ENCODE data around the gene MLIP.

GRCh38 chr6:54308289-54308985 is 197.2 kb downstream of the MLIP start, which contains the start of gene TINAG:
- TF ChIP-seq CTCF (conservative IDR thresholded peaks at IDR 0.05): no peak
- no peak for TF ChIP-seq ZFX (IDR thresholded peaks at IDR 0.05)
